BLaER1 (cell line): Measurements from ENCODE around the gene EIF5.
"Not testable (repeated sequence)": the region's sequence is repeated elsewhere in the genome, so short reads cannot be mapped to it uniquely, and the experiment has no call there.

ENCODE experiments used
- H3K27ac ChIP-seq: shearing (Covaris generic); formaldehyde crosslinking; 2 replicates; pipeline ENCODE4 v1.8.1; 2022
- H3K27me3 ChIP-seq: shearing (Covaris generic); formaldehyde crosslinking; 2 replicates; pipeline ENCODE4 v1.8.1; 2022
- H3K36me3 ChIP-seq: shearing (Covaris generic); formaldehyde crosslinking; 2 replicates; pipeline ENCODE4 v1.8.1; 2022
- H3K4me1 ChIP-seq: shearing (Covaris generic); formaldehyde crosslinking; 2 replicates; pipeline ENCODE4 v1.8.1; 2022
- H3K4me2 ChIP-seq: shearing (Covaris generic); formaldehyde crosslinking; 2 replicates; pipeline ENCODE4 v1.8.1; 2022
- H3K4me3 ChIP-seq: shearing (Covaris generic); formaldehyde crosslinking; 2 replicates; pipeline ENCODE4 v1.8.1; 2022
- H3K9ac ChIP-seq: shearing (Covaris generic); formaldehyde crosslinking; 2 replicates; pipeline ENCODE4 v1.8.1; 2022
- H3K9me3 ChIP-seq: shearing (Covaris generic); formaldehyde crosslinking; 2 replicates; pipeline ENCODE4 v1.8.1; 2022
- H4K20me1 ChIP-seq: shearing (Covaris generic); formaldehyde crosslinking; 2 replicates; pipeline ENCODE4 v1.8.1; 2022
- Cebpa-rat ChIP-seq: shearing (Covaris generic); IDR thresholded peaks from 2 replicates; pipeline ENCODE4 v1.8.1; 2022

Gene EIF5

GRCh38 chr14:103343905-103344797 lies 10.1 kb downstream of the EIF5 start:
- Histone ChIP-seq H4K20me1 (peaks cover 54% of the 10 kb centered on the region), H3K9me3 (no peaks in the 10 kb centered on the region), H3K4me2 (no peak overlapping the region), H3K36me3 (peaks cover 61% of the 10 kb centered on the region), H3K27ac (no peak overlapping the region), H3K4me1 (no peaks in the 10 kb centered on the region), H3K27me3 (no peaks in the 10 kb centered on the region), H3K4me3 (no peak overlapping the region), H3K9ac (no peak overlapping the region)
- TF ChIP-seq Cebpa-rat: no peak

- H3K27me3 ChIP-seq: no peaks in the 10 kb centered on the region
- no peak overlapping the region for H3K27ac ChIP-seq
- H3K9me3 ChIP-seq: no peaks in the 10 kb centered on the region
- H3K36me3 ChIP-seq: peaks cover 39% of the 10 kb centered on the region
- no peak for TF ChIP-seq Cebpa-rat
- H3K4me3 ChIP-seq: no peak overlapping the region
- H3K4me2 ChIP-seq: no peak overlapping the region
- H3K9ac ChIP-seq: no peak overlapping the region
- H4K20me1 ChIP-seq: peaks cover 33% of the 10 kb centered on the region
- no peaks in the 10 kb centered on the region for H3K4me1 ChIP-seq
These were observed 12.2 kb downstream of the EIF5 start for GRCh38 chr14:103346286-103346685.

- H3K4me3 ChIP-seq: no peak overlapping the region
- H3K9ac ChIP-seq: no peak overlapping the region
These were observed 13.2 kb downstream of the EIF5 start for GRCh38 chr14:103347091-103347815.

DNA sequence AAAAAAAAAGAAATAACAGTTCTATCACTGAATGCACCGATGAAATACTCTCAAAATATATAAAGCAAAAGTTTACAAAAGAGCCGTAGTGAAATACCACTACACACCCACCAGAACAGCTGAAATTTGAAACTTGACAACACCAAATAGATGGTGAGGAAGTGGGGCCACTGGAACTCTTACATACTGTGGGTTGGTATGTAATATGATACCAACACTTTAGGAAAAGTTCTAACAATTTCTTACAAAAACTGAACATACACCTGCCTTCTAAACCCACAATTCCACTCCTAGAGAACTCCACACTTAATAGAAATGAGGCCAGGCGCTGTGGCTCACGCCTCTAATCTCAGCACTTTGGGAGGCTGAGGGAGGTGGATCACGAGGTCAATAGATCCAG lies 14.1 kb downstream of the EIF5 start:
- Histone ChIP-seq H3K4me2 (no peak overlapping the region), H3K9ac (no peak overlapping the region), H3K27me3 (no peaks in the 10 kb centered on the region), H3K27ac (no peak overlapping the region), H3K4me3 (no peak overlapping the region), H3K9me3 (no peaks in the 10 kb centered on the region), H3K4me1 (no peaks in the 10 kb centered on the region), H4K20me1 (peaks cover 14% of the 10 kb centered on the region), H3K36me3 (peaks cover 21% of the 10 kb centered on the region)
- TF ChIP-seq Cebpa-rat: no peak

More at GRCh38 chr14:103347091-103347815, 13.2 kb downstream of the EIF5 start:
- H4K20me1 ChIP-seq: peaks cover 23% of the 10 kb centered on the region
- TF ChIP-seq Cebpa-rat: no peak
- H3K36me3 ChIP-seq: peaks cover 30% of the 10 kb centered on the region
- no peak overlapping the region for H3K4me2 ChIP-seq
- no peaks in the 10 kb centered on the region for H3K4me1 ChIP-seq
- no peaks in the 10 kb centered on the region for H3K9me3 ChIP-seq
- H3K27me3 ChIP-seq: no peaks in the 10 kb centered on the region
- no peak overlapping the region for H3K27ac ChIP-seq

- H3K4me2 ChIP-seq: no peak overlapping the region
- no peak overlapping the region for H3K9ac ChIP-seq
- H3K9me3 ChIP-seq: no peaks in the 10 kb centered on the region
- H4K20me1 ChIP-seq: no peaks in the 10 kb centered on the region
- H3K4me3 ChIP-seq: no peak overlapping the region
- no peak overlapping the region for H3K27ac ChIP-seq
- no peaks in the 10 kb centered on the region for H3K27me3 ChIP-seq
- no peaks in the 10 kb centered on the region for H3K4me1 ChIP-seq
- TF ChIP-seq Cebpa-rat: no peak
- H3K36me3 ChIP-seq: peaks cover 2% of the 10 kb centered on the region; the same call in 1 of the 2 replicates
These were observed 15.9 kb downstream of the EIF5 start for GRCh38 chr14:103349982-103350381.

DNA sequence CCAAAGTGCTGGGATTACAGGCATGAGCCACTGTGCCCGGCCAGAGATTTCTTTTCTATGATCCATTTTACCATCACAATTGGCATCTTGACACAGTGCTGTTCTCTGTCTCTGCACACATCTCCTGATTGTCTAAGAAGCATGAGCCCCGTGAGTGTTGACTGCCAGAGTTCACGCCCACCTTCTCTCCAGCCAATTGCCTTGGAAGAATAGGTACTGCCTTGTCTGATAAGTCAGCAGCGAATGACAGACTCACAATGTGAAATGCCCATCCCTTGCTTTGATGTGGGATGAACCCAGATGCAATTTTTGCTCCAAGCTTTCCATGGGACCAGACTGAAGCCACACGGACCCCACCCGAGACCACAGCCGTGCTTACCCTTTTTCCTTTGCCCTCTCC lies 19.3 kb downstream of the EIF5 start:
- Histone ChIP-seq H3K27ac (no peak overlapping the region), H3K27me3 (no peaks in the 10 kb centered on the region), H4K20me1 (no peaks in the 10 kb centered on the region), H3K9ac (no peak overlapping the region), H3K4me2 (no peak overlapping the region), H3K9me3 (no peaks in the 10 kb centered on the region), H3K4me1 (no peaks in the 10 kb centered on the region), H3K4me3 (no peak overlapping the region), H3K36me3 (no peaks in the 10 kb centered on the region)
- TF ChIP-seq Cebpa-rat: no peak

DNA sequence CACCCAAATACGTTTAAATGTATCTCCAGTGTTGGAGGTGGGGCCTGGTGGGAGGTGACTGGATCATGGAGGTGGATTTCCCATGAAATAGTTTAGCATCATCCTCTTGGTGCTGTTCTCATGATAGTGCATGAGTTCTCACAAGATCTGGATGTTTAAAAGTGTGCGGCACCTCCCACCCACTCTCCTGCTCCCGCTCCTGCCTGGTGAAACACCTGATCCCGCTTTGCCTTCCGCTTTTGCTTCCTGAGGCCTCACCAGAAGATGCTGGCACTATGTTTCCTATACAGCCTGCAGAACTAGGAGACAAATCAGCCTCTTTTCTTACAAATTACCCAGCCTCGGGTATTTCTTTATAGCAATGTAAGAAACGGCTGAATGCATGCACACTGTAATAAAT lies 20.1 kb downstream of the EIF5 start:
- no peaks in the 10 kb centered on the region for H3K36me3 ChIP-seq
- no peaks in the 10 kb centered on the region for H3K27me3 ChIP-seq
- no peaks in the 10 kb centered on the region for H4K20me1 ChIP-seq
- no peaks in the 10 kb centered on the region for H3K9me3 ChIP-seq
- H3K9ac ChIP-seq: no peak overlapping the region
- no peak for TF ChIP-seq Cebpa-rat
- H3K4me2 ChIP-seq: no peak overlapping the region
- no peak overlapping the region for H3K27ac ChIP-seq
- H3K4me3 ChIP-seq: no peak overlapping the region
- H3K4me1 ChIP-seq: no peaks in the 10 kb centered on the region

- no peak overlapping the region for H3K27ac ChIP-seq
- TF ChIP-seq Cebpa-rat: no peak
- no peaks in the 10 kb centered on the region for H3K4me1 ChIP-seq
- H3K4me3 ChIP-seq: no peak overlapping the region
- no peaks in the 10 kb centered on the region for H3K27me3 ChIP-seq
- no peak overlapping the region for H3K4me2 ChIP-seq
- H3K36me3 ChIP-seq: no peaks in the 10 kb centered on the region
- peaks cover 15% of the 10 kb centered on the region for H3K9me3 ChIP-seq
- H4K20me1 ChIP-seq: no peaks in the 10 kb centered on the region
- H3K9ac ChIP-seq: no peak overlapping the region
These were observed 22.1 kb downstream of the EIF5 start for GRCh38 chr14:103356024-103356682.

DNA sequence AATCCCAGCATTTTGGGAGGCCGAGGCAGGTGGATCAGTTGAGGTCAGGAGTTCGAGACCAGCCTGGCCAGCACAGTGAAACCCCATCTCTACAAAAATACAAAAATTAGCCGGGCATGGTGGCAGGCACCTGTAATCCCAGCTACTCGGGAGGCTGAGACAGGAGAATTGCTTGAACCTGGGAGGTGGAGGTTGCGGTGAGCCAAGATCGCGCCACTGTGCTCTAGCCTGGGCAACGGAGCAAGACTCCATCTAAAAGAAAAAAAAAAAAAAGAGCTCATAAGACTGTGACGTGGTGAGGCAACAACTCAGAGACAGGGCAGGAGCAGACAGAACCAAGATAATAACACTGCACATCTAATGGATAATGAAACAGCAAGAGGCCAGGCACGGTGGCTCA lies 23.5 kb downstream of the EIF5 start:
- not testable (repeated sequence) for H3K4me3 ChIP-seq, H3K27me3 ChIP-seq, H3K27ac ChIP-seq, H3K4me2 ChIP-seq, H3K4me1 ChIP-seq, H3K9ac ChIP-seq, H4K20me1 ChIP-seq, H3K36me3 ChIP-seq
- peaks cover 22% of the 10 kb centered on the region for H3K9me3 ChIP-seq

DNA sequence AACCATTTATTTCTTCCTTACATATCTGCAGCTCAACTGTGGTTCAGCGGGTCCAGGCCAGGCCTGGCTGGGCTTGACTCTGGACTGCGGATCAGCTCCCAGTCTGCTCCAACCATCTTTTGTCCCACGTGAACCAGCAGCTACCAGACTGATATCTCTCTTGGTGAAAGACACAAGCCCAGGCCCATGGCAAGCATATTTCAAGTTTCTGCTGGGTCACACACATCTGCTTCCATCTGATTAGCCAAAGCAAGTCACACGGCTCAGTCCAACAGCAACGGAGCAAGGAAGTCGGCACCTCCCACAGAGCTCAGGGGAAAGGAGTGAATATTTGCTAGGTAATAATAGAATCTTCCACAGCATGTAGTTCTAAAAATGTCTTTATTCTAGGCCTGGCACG lies 26.5 kb downstream of the EIF5 start:
- Histone ChIP-seq H3K4me1 (no peaks in the 10 kb centered on the region), H4K20me1 (no peaks in the 10 kb centered on the region), H3K4me3 (no peak overlapping the region), H3K9ac (no peak overlapping the region), H3K4me2 (no peak overlapping the region), H3K36me3 (no peaks in the 10 kb centered on the region), H3K27me3 (no peaks in the 10 kb centered on the region), H3K9me3 (peaks cover 33% of the 10 kb centered on the region), H3K27ac (no peak overlapping the region)
- no peak for TF ChIP-seq Cebpa-rat
